ENCODE data around the gene SPINT3.

DNA sequence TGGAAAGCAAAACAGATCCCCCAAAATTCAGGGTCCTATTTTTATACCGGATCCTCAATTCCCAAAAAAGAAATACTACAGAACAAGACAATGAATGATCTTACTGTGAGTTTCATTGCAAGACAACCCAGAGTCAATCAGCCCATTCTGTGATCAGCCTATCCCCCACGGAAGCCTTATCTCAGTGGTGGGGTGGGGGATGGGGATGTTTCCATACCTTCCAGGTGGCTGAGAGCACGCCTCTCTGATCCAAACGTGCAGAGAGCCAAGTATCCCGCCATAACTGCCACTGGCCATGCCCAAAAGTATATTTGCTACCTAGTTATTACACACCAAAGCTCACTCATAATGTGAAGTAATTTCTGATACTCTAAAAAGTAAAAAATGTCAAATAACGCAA lies 30.7 kb downstream of the SPINT3 start:
- TF ChIP-seq CTCF (IDR thresholded peaks at IDR 0.05) (no peak), POLR2A (IDR thresholded peaks at IDR 0.05) (no peak)

All from body of pancreas (tissue), 4 donors.